ENCODE results near the gene WNK1.

The WNK1 gene

DNA sequence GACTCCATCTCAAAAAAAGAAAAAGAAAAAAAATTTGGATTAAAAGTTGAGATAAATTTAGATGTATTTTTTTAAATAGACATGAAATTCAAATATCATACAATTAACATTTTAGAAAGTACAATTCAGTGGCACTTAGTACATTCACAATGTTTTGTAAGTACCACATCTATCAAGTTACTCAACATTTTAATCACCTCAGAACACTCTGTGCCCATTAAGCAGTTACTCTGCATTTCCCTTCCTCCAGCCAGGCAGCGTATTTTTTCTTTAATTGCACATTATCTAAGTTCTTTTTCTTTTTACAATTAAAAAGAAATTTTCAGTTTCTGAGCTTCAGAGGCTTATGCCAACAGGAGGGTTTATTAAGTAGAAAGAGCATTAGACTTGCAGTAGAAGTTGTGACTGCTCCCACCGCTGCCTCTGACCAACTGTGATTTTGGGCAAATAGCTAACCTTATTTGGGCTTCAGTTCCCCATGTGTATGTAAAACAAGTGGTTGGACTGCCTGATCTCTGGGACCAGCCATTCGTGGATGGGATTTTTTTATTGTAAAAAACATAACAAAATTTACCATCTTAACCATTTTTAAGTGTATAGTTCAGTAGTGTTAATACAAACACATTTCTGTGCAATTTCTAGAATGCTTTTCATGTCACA lies 65.7 kb downstream of the WNK1 start:
- no peak for DNase-seq (ENCODE audit: extremely low read depth, low read depth)
- TF ChIP-seq, protein P1, sequence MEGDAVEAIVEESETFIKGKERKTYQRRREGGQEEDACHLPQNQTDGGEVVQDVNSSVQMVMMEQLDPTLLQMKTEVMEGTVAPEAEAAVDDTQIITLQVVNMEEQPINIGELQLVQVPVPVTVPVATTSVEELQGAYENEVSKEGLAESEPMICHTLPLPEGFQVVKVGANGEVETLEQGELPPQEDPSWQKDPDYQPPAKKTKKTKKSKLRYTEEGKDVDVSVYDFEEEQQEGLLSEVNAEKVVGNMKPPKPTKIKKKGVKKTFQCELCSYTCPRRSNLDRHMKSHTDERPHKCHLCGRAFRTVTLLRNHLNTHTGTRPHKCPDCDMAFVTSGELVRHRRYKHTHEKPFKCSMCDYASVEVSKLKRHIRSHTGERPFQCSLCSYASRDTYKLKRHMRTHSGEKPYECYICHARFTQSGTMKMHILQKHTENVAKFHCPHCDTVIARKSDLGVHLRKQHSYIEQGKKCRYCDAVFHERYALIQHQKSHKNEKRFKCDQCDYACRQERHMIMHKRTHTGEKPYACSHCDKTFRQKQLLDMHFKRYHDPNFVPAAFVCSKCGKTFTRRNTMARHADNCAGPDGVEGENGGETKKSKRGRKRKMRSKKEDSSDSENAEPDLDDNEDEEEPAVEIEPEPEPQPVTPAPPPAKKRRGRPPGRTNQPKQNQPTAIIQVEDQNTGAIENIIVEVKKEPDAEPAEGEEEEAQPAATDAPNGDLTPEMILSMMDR (IDR thresholded peaks at IDR 0.05; ENCODE audit: low read depth, low read length, missing control alignments): no peak
- H3K4me3 ChIP-seq (replicated peaks; ENCODE audit: low read depth, low read length): no peak overlapping the region

DNA sequence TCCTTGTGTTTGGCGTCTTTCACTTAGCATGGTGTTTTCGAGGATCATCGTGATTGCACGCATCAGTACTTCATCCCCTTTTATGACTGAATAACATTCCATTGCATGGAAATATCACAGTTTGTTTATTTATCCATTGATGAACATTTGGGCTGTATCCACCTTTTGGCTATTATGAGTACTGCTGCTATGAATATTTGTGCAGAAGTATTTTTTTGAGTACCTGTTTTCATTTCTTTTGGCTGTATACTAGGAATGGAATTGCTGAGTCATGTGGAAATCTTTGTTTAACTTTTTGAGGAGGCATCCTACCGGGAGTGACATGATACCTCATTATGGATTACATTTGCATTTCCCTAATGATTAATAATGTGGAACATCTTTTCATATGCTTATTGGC lies 66.4 kb downstream of the WNK1 start:
- DNase-seq (ENCODE audit: extremely low read depth, low read depth): no peak
- H3K4me3 ChIP-seq (replicated peaks; ENCODE audit: low read depth, low read length): no peak overlapping the region
- TF ChIP-seq, protein P1 (IDR thresholded peaks at IDR 0.05; ENCODE audit: low read depth, low read length, missing control alignments): no peak

DNA sequence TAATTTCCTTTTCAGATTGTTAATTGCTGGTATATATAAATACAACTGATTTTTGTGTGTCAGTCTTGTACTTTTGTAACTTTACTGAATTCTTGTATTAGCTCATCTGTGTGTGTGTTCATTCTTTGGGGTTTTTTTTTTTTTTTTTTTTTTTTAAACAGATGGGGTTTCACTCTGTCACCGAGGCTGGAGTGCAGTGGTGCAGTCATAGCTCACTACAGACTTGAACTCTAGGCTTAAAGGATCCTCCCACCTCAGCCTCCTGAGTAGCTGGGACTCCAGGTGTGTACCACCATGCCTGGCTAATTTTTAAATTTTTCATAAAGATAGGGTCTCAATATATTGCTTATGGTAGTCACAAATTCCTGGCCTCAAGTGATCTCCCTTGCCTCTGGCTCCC lies 68.0 kb downstream of the WNK1 start:
- no peak overlapping the region for H3K4me3 ChIP-seq (replicated peaks; ENCODE audit: low read depth, low read length)
- no peak for DNase-seq (ENCODE audit: extremely low read depth, low read depth)
- TF ChIP-seq, protein P1 (IDR thresholded peaks at IDR 0.05; ENCODE audit: low read depth, low read length, missing control alignments): no peak

DNA sequence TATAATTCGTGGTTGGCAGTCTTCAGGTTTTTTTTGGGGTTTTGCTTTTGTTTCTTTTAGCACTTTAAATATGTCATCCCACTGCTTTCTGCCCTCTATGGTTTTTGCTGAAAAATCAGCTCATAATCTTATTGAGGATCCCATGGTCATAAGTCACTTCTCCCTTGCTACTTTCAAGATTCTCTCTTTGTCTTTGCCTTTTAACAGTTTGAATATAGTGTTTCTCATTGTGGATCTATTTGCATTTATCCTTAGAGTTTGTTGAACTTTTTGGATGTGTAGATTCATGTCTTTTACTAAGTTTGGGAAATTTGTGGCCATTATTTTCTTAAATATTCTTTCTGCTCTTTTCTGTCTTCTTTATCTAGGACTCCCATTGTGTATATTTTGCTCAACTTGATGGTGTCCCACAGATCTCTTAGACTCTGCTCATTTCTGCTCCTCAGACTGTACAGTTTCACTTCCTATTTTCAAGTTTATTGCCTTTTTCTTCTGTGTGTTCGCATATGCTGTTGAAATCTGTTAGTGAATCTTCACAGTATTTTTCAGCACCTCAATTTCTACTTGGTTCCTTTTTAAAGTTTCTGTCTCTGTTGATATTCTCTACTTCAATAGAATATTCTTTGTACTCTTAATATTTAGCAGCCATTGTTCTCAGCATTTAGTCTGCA lies 70.8 kb downstream of the WNK1 start:
- TF ChIP-seq, protein P1 (IDR thresholded peaks at IDR 0.05; ENCODE audit: low read depth, low read length, missing control alignments): no peak
- no peak overlapping the region for H3K4me3 ChIP-seq (replicated peaks; ENCODE audit: low read depth, low read length)
- DNase-seq (ENCODE audit: extremely low read depth, low read depth): no peak

DNA sequence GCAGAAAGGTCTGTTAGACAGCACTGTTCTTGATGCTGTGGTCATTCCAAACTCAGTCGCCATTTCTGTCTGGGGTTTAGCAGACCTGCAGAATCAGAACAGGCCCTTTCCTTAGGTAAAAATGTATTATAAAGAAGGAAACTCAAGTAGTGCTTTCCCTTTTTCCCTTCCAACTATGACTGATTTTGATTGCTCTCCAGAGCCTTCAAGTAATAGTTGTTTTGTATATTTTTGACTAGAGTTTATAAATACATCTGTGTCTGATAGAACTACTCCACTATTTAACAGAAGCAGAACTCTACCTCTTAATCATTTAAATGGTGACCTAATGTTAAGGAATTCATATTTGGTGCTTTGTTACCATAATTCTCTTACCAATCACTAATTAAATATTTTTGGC lies 74.0 kb downstream of the WNK1 start:
- no peak overlapping the region for H3K4me3 ChIP-seq (replicated peaks; ENCODE audit: low read depth, low read length)
- TF ChIP-seq, protein P1 (IDR thresholded peaks at IDR 0.05; ENCODE audit: low read depth, low read length, missing control alignments): no peak
- no peak for DNase-seq (ENCODE audit: extremely low read depth, low read depth)

DNA sequence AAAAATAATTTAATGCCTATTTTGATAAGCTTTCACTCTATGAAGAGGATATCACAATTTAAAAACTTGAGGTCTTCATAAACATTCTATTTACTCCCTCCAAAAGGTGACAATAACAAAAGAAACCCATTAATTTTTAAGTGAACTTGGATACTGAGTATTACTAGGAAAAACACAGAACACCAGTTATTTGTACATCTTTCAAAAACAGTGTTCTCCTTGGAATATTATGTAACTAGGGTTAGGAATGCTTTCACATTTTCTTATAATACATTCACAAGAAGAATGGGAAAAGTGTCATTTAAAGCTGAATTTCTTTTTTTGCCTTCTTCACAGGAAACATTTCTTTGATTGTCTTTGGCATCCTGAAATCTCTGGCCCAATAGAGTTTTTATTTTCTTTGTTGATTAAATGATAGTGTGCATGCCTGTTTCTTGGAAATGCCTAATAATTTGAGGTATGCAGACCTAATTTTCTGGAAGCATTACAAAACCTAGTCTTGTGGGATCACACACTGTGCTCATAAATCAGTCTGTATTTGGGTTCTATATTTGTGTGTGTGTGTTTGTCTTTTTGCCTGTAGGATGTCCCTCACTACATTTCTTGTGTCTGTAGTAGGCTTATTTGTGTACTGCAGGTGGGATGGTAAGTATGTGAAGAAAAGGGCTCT lies 76.5 kb downstream of the WNK1 start:
- no peak overlapping the region for H3K4me3 ChIP-seq (replicated peaks; ENCODE audit: low read depth, low read length)
- TF ChIP-seq, protein P1 (IDR thresholded peaks at IDR 0.05; ENCODE audit: low read depth, low read length, missing control alignments): no peak
- no peak for DNase-seq (ENCODE audit: extremely low read depth, low read depth)
